A549 treated with DMSO at 1 μM for 4 hours (cell line): ENCODE results near the gene MYOT. TPM values are rescaled to one million over a fixed set of nuclear protein-coding genes. Genes with fewer than 3 reads are reported as not detected.

Experiments used
- total RNA-seq: library from RNA; stranded (reverse); fragments of 200-300 nt; extraction: Qiagen RNA extraction; gene quantifications from 5 replicates; pipeline ENCODE4 v1.2.3, GENCODE V29; 2022; ENCODE audit warnings: low read depth

The MYOT gene, protein sequence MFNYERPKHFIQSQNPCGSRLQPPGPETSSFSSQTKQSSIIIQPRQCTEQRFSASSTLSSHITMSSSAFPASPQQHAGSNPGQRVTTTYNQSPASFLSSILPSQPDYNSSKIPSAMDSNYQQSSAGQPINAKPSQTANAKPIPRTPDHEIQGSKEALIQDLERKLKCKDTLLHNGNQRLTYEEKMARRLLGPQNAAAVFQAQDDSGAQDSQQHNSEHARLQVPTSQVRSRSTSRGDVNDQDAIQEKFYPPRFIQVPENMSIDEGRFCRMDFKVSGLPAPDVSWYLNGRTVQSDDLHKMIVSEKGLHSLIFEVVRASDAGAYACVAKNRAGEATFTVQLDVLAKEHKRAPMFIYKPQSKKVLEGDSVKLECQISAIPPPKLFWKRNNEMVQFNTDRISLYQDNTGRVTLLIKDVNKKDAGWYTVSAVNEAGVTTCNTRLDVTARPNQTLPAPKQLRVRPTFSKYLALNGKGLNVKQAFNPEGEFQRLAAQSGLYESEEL
- total RNA-seq: not detected in 5 replicates

DNA sequence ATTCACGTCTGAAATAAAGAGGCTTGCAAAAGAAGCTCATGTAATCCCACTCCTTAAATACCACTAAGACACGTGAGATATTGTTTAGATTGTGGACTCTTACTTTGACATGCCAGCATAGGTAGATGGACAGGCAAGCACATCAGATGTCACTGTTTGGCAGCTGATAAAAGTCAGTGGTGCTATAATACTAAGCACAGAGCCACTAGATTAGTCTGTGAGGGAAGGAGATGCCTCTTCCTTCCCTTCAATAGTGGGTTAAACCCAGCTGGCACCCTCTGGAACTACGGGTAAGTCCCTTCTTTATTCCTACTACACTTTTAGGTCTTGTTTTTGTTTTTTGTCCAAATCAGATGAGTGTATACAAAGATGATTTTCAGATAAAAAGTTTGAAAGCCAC, at the start of gene MYOT:
TSS of gene MYOT (plus strand) at position 197 of the 400 bp plus-strand sequence. CDS start 2,792 bp downstream, outside the sequence.

DNA sequence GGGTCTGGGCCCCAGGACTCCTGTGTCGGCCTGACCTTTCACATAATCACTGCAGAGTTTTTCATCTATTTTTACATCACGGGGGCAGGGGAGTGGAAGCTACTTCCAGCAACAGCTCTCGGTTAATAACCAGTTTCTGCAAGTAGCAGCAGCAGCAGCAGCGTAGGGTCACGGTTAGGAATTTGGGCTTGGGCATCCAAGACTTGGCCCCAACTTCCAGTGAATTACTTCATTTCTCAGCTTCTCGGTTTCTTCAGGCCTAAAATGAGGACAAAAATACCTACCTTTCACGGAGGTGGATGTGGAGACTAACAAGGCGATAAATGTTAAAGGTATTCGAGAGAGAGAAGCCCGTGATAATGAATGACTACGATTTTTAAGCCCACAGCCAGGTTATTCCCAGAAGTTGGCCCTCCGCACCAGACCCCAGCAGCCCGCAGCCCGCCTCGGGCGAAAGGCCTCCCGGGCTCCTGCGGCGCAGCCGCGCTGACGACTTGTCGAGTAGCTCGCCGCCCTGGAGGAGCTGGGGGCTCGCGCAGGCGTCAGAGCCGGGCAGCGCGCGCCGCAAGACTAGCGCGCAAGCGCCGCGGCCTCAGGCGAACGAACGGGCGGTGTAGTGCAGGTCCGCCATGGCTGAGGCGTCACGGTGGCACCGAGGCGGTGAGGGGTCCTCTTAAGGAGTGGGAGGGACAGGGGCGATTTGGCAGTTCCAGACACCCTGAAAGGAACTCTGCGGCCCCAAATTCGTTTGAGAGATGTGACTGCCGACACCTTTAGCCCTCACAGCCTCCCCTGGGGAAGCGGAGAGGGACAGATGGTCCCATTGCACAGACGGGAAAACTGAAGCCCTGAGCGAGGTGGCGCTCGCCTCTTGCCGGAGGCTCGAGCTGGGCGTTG, 21.5 kb downstream of the MYOT start, which contains the start of gene PKD2L2:
TSS of gene PKD2L2 (plus strand) at position 595 of the 897 bp plus-strand sequence. CDS start at position 630, 35 bp downstream.

Other genes starting within 250 kb of the MYOT start
- 0.06 to 0.30 TPM (median 0.19 TPM) in 5 replicates for gene KLHL3, start 131.8 kb upstream of the MYOT start, total RNA-seq
- 51.2 to 55.2 TPM (median 53.0 TPM) in 5 replicates for gene HNRNPA0, start 113.5 kb upstream of the MYOT start, total RNA-seq
- 0.06 to 0.08 TPM in 2 of 5 replicates, not detected in the others for gene PKD2L2, start 21.6 kb downstream of the MYOT start, total RNA-seq
- gene FAM13B, start 165.2 kb downstream of the MYOT start, total RNA-seq: 12.8 to 19.2 TPM (median 14.1 TPM) in 5 replicates
- gene WNT8A, start 216.2 kb downstream of the MYOT start, total RNA-seq: not detected in 5 replicates